ENCODE measurements around the gene CFAP119.

The CFAP119 gene

GRCh38 chr16:30738984-30739951 is 22.6 kb downstream of the CFAP119 start:
- DNase-seq, result no peak

- DNase-seq, result no peak
Observed at GRCh38 chr16:30737794-30738648, 23.8 kb downstream of the CFAP119 start.

GRCh38 chr16:30736995-30737793 is 24.7 kb downstream of the CFAP119 start:
- no peak for DNase-seq

GRCh38 chr16:30731411-30731810 is 30.5 kb downstream of the CFAP119 start:
- no peak for DNase-seq

GRCh38 chr16:30728899-30729672 is 32.8 kb downstream of the CFAP119 start:
- no peak for DNase-seq

- DNase-seq, result no peak
Observed at GRCh38 chr16:30728321-30728720, 33.5 kb downstream of the CFAP119 start.

GRCh38 chr16:30725418-30725792 is 36.5 kb downstream of the CFAP119 start:
- no peak for DNase-seq

GRCh38 chr16:30724641-30725417 is 37.0 kb downstream of the CFAP119 start:
- DNase-seq, result no peak

- DNase-seq, result no peak
Observed at GRCh38 chr16:30723725-30724355, 38.0 kb downstream of the CFAP119 start.

- no peak for DNase-seq
Observed at GRCh38 chr16:30722916-30723315, 38.9 kb downstream of the CFAP119 start.

GRCh38 chr16:30722443-30722842 is 39.4 kb downstream of the CFAP119 start:
- no peak for DNase-seq

GRCh38 chr16:30721606-30722005 is 40.3 kb downstream of the CFAP119 start:
- no peak for DNase-seq

- no peak for DNase-seq
Observed at GRCh38 chr16:30721167-30721566, 40.7 kb downstream of the CFAP119 start.

- no peak for DNase-seq
Observed at GRCh38 chr16:30720694-30721093, 41.2 kb downstream of the CFAP119 start.

- DNase-seq, result no peak
Observed at GRCh38 chr16:30720086-30720485, 41.8 kb downstream of the CFAP119 start.

GRCh38 chr16:30715750-30716445 is 46.0 kb downstream of the CFAP119 start:
- DNase-seq, result no peak

GRCh38 chr16:30711712-30712111 is 50.1 kb downstream of the CFAP119 start:
- no peak for DNase-seq

GRCh38 chr16:30710971-30711370 is 50.9 kb downstream of the CFAP119 start:
- DNase-seq, result no peak
